Endothelial cell of umbilical vein (primary cell): ENCODE results near the gene OR51I1. TPM values are rescaled to one million over a fixed set of nuclear protein-coding genes. Genes with fewer than 3 reads are reported as not detected.

ENCODE experiments used
- Bru-seq: library from RNA; stranded (reverse); fragments of 400-500 nt; gene quantifications from one replicate; lab custom pipeline; 2021; lab: Mats Ljungman, UMichigan
- BruChase-seq, 2 experiments: library from RNA; stranded (reverse); fragments of 400-500 nt; gene quantifications; one replicate each; lab custom pipeline; 2021; lab: Mats Ljungman, UMichigan
- BruUV-seq: library from RNA; stranded (reverse); fragments of 400-500 nt; replicated peaks from 2 replicates; lab custom pipeline; 2021; lab: Mats Ljungman, UMichigan
- CTCF ChIA-PET: fragments of 300-600, 350-600 bp; sonication (Branson Sonifier 250); formaldehyde crosslinking; loops from one replicate; lab custom pipeline; 2021; ENCODE audit warnings: antibody characterized with exemption, inconsistent platforms; lab: Charles Lee
- POLR2A ChIA-PET: fragments of 300-600, 350-600 bp; sonication (Branson Sonifier 250); formaldehyde crosslinking; loops from one replicate; lab custom pipeline; 2021; ENCODE audit warnings: antibody characterized with exemption, inconsistent platforms; lab: Charles Lee
- DNase-seq: peaks from one replicate; pipeline ENCODE4 v3.0.0-alpha.2; 2011; ENCODE audit warnings: low read depth, low spot score
- FAIRE-seq: peaks from 2 replicates; lab custom pipeline; 2011; peaks lifted over from hg19 to GRCh38; lab: Jason Lieb, UNC
- H2AFZ ChIP-seq: 2 replicates; pipeline ENCODE4 v1.6.0; 2012; ENCODE audit warnings: low read depth, low read length, control low read depth, inconsistent platforms
- H3K27ac ChIP-seq: 2 replicates; pipeline ENCODE4 v1.5.1; 2011; ENCODE audit warnings: low read depth, mild to moderate bottlenecking, control low read depth, low read length, moderate library complexity; ENCODE audit not compliant: insufficient read depth
- H3K27me3 ChIP-seq, 2 experiments: 2 replicates each; pipeline versions ENCODE4 v1.6.0 to v1.6.1; 2011; ENCODE audit warnings: low read length in 2 of 2, mixed read lengths in 1 of 2; ENCODE audit not compliant: control insufficient read depth in 2 of 2, insufficient read depth in 2 of 2
- H3K36me3 ChIP-seq, 2 experiments: 2 replicates in 1 of 2; 3 replicates in 1 of 2; pipeline ENCODE4 v1.5.1; 2011; ENCODE audit warnings: low read length in 2 of 2, mild to moderate bottlenecking in 1 of 2, moderate library complexity in 1 of 2; ENCODE audit not compliant: control insufficient read depth in 2 of 2, insufficient read depth in 2 of 2; ENCODE audit errors: extremely low read depth in 1 of 2
- H3K4me1 ChIP-seq: 3 replicates; pipeline ENCODE4 v1.5.1; 2011; ENCODE audit warnings: mild to moderate bottlenecking, low read length; ENCODE audit not compliant: control insufficient read depth, insufficient read depth; ENCODE audit errors: extremely low read depth
- H3K4me2 ChIP-seq: 2 replicates; pipeline ENCODE4 v1.6.1; 2011; ENCODE audit warnings: low read length, control low read depth, mixed read lengths; ENCODE audit not compliant: insufficient read depth
- H3K4me3 ChIP-seq, 3 experiments: fragments of 200-600 bp in 1 of 3; sonication (generic), shearing (Covaris generic) in 1 of 3; replicated peaks in 1 of 3; 2 replicates each; pipeline ENCODE4 v1.5.1; 2011 to 2016; ENCODE audit warnings: control low read depth in 3 of 3, low read length in 3 of 3, mild to moderate bottlenecking in 2 of 3, inconsistent platforms in 1 of 3, low read depth in 1 of 3, moderate library complexity in 1 of 3; ENCODE audit not compliant: insufficient read depth in 1 of 3
- H3K79me2 ChIP-seq: 2 replicates; pipeline ENCODE4 v1.6.0; 2012; ENCODE audit warnings: low read length, inconsistent platforms; ENCODE audit not compliant: control insufficient read depth, insufficient read depth
- H3K9ac ChIP-seq: replicated peaks from 2 replicates; pipeline ENCODE3; 2011; ENCODE audit warnings: low read length, control low read depth; ENCODE audit not compliant: insufficient read depth; ENCODE audit errors: extremely low read depth
- H3K9me1 ChIP-seq: replicated peaks from 3 replicates; pipeline ENCODE4 v1.6.0; 2011; ENCODE audit warnings: mild to moderate bottlenecking, low read length; ENCODE audit not compliant: control insufficient read depth, insufficient read depth; ENCODE audit errors: extremely low read depth
- H3K9me3 ChIP-seq: replicated peaks from 2 replicates; pipeline ENCODE4 v1.5.1; 2012; ENCODE audit warnings: low read length, inconsistent platforms; ENCODE audit not compliant: control insufficient read depth, insufficient read depth
- H4K20me1 ChIP-seq: replicated peaks from 2 replicates; pipeline ENCODE3; 2011; ENCODE audit warnings: mild to moderate bottlenecking, low read length; ENCODE audit not compliant: control insufficient read depth, insufficient read depth; ENCODE audit errors: extremely low read depth
- EZH2 ChIP-seq: IDR thresholded peaks from 2 replicates; pipeline ENCODE4 v1.6.1; 2012; ENCODE audit warnings: borderline replicate concordance, low read depth, mild to moderate bottlenecking, moderate library complexity, low read length, inconsistent platforms; ENCODE audit not compliant: severe bottlenecking
- FOS ChIP-seq: IDR thresholded peaks from 2 replicates; pipeline ENCODE4 v1.6.1; 2011; ENCODE audit warnings: mild to moderate bottlenecking, low read length, moderate library complexity, borderline replicate concordance; ENCODE audit not compliant: insufficient read depth
- GATA2 ChIP-seq: IDR thresholded peaks from 2 replicates; pipeline ENCODE4 v1.7.0; 2011; ENCODE audit warnings: low read depth, mild to moderate bottlenecking, moderate library complexity, mixed read lengths, low read length; ENCODE audit not compliant: insufficient read length, insufficient read depth
- JUN ChIP-seq: IDR thresholded peaks from 2 replicates; pipeline ENCODE4 v1.6.1; 2011; ENCODE audit warnings: borderline replicate concordance, low read depth; ENCODE audit not compliant: insufficient read length, insufficient read depth
- dilution Hi-C: fragments of 300-500 bp; cut with MboI; formaldehyde crosslinking; loops from one replicate; pipeline ENCODE4 v1.15.0; 2019; ENCODE audit warnings: low sequenced_read_pairs; ENCODE audit not compliant: extremely low pct_ligation_motif_present
- intact Hi-C: fragments of 100-400 bp; cut with micrococcal nuclease; formaldehyde crosslinking; loops from one replicate; pipeline ENCODE4 v1.10.0; 2022
- long read RNA-seq: library from polyadenylated mRNA; stranded (forward); transcript quantifications from one replicate; pipeline ENCODE4 v2.0.0, GENCODE V29; 2021
- polyA minus RNA-seq, 3 experiments: library from RNA; depleted of rRNA, polyadenylated mRNA; stranded (reverse); fragments of >200 nt; gene quantifications; 1 replicate in 1 of 3; 2 replicates in 2 of 3; pipeline ENCODE4 v1.2.3, GENCODE V29; 2011
- polyA plus RNA-seq, 4 experiments: library from polyadenylated mRNA; depleted of rRNA in 3 of 4; stranded (reverse) in 3 of 4; unstranded in 1 of 4; fragments of >200 nt; gene quantifications; 2 replicates each; pipeline versions ENCODE4 v1.2.1 to v1.2.3, GENCODE V29; 2011 to 2012; ENCODE audit warnings: missing spikeins in 1 of 4
- total RNA-seq: library from RNA; stranded (reverse); gene quantifications from 2 replicates; pipeline ENCODE4 v1.2.3, GENCODE V29; 2021

Gene OR51I1
- total RNA-seq (not detected in 2 replicates), polyA plus RNA-seq (0.10 TPM in 1 of 2 replicates, not detected in the other), polyA minus RNA-seq (1.3 and 3.8 TPM in 2 replicates), Bru-seq, nascent RNA (not detected), BruChase-seq, experiment 1, labeled RNA remaining after a 6-hour chase (not detected), BruChase-seq, experiment 2, labeled RNA remaining after a 2-hour chase (percentile 16 among the genes with signal in this experiment)
- polyA plus RNA-seq (2011; cell fraction: cytosol; rRNA removed) = not detected in 2 replicates
- 0.63 TPM in 1 of 2 replicates, not detected in the other for polyA plus RNA-seq (2011; cell fraction: nucleus; rRNA removed)
- not detected in 2 replicates for polyA plus RNA-seq (2012)
- polyA minus RNA-seq (2011; cell fraction: cytosol; rRNA and poly(A)+ RNA removed) = not detected
- 1.3 and 2.6 TPM in 2 replicates for polyA minus RNA-seq (2011; cell fraction: nucleus; rRNA and poly(A)+ RNA removed)
- long read RNA-seq = 0 reads

GRCh38 chr11:5441414-5441813 lies at the start of gene OR51I1:
TSS of gene OR51I1 (minus strand) at chr11:5441514. CDS start at chr11:5441514, 0 bp downstream.
- Histone ChIP-seq H3K4me1 (no peaks in the 10 kb centered on the region), H3K4me2 (no peak within 1 kb of the TSS), H3K9me3 (no peaks in the 10 kb centered on the region), H2AFZ (no peak within 1 kb of the TSS), H4K20me1 (no peaks in the 10 kb centered on the region), H3K4me3 (no peak within 1 kb of the TSS), H3K79me2 (no peaks in the 10 kb centered on the region), H3K27ac (no peak within 1 kb of the TSS), H3K9ac (no peak within 1 kb of the TSS), H3K27me3 (no peaks in the 10 kb centered on the region), H3K36me3 (no peaks in the 10 kb centered on the region), H3K9me1 (no peaks in the 10 kb centered on the region)
- DNase-seq (no peak), FAIRE-seq (no peak)
- intact Hi-C loops (no loop called here), dilution Hi-C loops (no loop called here)
- ChIA-PET CTCF (no interaction called here), POLR2A (no interaction called here)
- BruUV-seq = no TSS peak
- TF ChIP-seq JUN (no peak), EZH2 (no peak)

GRCh38 chr11:5489576-5490357 lies 48.5 kb upstream of the OR51I1 start:
- Histone ChIP-seq H3K4me1 (no peaks in the 10 kb centered on the region), H3K9me3 (no peaks in the 10 kb centered on the region), H3K36me3 (no peaks in the 10 kb centered on the region), H3K9me1 (no peaks in the 10 kb centered on the region), H3K27me3 (peaks cover 0 to 2% of the 10 kb centered on the region in 2 experiments), H3K4me2 (no peak overlapping the region), H3K79me2 (no peaks in the 10 kb centered on the region), H3K27ac (no peak overlapping the region), H3K9ac (no peak overlapping the region), H3K4me3 (no peak overlapping the region), H4K20me1 (no peaks in the 10 kb centered on the region), H2AFZ (no peak overlapping the region)
- no TSS peak for BruUV-seq
- TF ChIP-seq GATA2 (no peak), FOS (no peak)
- intact Hi-C loops (no loop called here), dilution Hi-C loops (no loop called here)
- CTCF ChIA-PET = no interaction called here
- POLR2A ChIA-PET = no interaction called here
- DNase-seq (no peak), FAIRE-seq (no peak)
